ENCODE data around the gene YIPF5.

DNA sequence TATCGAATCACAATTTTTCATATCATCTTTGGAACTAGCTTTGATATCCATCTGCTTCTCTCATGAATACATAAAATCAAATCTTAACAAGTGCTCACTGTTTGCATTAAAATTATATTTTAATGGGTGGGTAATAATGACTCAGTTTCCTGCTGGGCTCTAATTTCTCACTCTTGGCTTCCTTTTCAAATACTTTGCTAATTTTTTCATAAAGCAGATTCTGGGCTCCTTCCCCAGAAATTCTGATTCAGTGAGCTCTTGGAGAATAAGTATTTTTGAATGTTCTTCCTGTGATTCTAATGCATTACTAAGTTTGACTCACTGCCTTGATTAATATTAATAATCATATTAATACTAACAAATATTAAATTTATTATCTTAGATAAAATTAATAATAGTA is 48.9 kb downstream of the YIPF5 start:
- TF ChIP-seq, protein P1, sequence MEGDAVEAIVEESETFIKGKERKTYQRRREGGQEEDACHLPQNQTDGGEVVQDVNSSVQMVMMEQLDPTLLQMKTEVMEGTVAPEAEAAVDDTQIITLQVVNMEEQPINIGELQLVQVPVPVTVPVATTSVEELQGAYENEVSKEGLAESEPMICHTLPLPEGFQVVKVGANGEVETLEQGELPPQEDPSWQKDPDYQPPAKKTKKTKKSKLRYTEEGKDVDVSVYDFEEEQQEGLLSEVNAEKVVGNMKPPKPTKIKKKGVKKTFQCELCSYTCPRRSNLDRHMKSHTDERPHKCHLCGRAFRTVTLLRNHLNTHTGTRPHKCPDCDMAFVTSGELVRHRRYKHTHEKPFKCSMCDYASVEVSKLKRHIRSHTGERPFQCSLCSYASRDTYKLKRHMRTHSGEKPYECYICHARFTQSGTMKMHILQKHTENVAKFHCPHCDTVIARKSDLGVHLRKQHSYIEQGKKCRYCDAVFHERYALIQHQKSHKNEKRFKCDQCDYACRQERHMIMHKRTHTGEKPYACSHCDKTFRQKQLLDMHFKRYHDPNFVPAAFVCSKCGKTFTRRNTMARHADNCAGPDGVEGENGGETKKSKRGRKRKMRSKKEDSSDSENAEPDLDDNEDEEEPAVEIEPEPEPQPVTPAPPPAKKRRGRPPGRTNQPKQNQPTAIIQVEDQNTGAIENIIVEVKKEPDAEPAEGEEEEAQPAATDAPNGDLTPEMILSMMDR (IDR thresholded peaks at IDR 0.05): no peak
- no peak for TF ChIP-seq ZFX (IDR thresholded peaks at IDR 0.05; ENCODE audit: borderline replicate concordance)
